Measurements from ENCODE around the gene PRKAG2. TPM values are rescaled to one million over a fixed set of nuclear protein-coding genes. Genes with fewer than 3 reads are reported as not detected.
A peak's percentile ranks its signal among the peaks of the same experiment; 100 is the strongest.

Gene PRKAG2
- total and polyA plus RNA-seq, 4 donors: 36.7 to 46.1 (median 40.0) TPM

DNA sequence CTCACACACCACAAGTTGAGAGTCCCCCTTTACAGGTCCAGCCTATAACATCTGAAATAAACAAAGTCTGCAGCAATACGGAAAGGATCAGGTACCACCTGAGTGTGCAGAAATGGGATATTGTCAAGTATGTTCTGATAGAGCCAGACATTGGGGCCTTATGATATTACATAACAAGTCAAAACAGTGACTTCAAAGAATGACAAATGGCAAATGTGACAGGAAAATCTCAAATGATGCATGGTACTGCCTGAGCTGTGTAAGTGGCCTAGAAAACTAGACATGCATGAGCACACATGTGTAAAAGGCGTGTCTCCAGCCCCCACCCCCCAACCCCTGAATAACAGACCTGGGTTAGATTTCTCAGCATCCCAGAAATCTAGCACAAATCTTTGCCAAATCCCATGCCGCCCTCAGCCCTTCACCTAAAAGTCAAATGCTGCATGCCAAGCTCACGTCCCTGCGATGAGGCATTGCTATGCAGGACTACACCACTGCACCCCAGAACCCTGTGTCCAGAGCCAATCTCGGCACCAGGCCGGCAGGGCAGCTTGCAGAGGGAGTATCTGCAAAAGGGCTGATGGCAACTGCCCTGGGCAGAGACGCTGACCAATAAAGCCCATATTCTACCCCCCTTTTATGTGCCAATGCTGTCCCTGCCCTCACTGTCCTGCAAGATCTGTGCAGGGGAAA lies 58.8 kb downstream of the PRKAG2 start:
- Histone ChIP-seq H3K27ac (ENCODE audit: low read depth, low read length) (no peak overlapping the region), H3K4me1 (ENCODE audit: control insufficient read depth, insufficient read depth, low read length) (peaks cover 48% of the 10 kb centered on the region), H3K36me3 (ENCODE audit: control insufficient read depth, insufficient read depth, low read length) (no peaks in the 10 kb centered on the region), H3K27me3 (ENCODE audit: control insufficient read depth, insufficient read depth, low read length) (peaks cover 5% of the 10 kb centered on the region), H3K4me3 (ENCODE audit: low read depth, low read length) (no peak overlapping the region), H3K9me3 (ENCODE audit: control insufficient read depth, insufficient read depth, low read length) (no peaks in the 10 kb centered on the region)
- whole genome bisulfite sequencing (ENCODE audit: insufficient coverage): 83% methylated on average over 6 of the region's 8 CpGs
- DNase-seq (ENCODE audit: low read depth in 4 of 6, low spot score in 6 of 6): no peak

DNA sequence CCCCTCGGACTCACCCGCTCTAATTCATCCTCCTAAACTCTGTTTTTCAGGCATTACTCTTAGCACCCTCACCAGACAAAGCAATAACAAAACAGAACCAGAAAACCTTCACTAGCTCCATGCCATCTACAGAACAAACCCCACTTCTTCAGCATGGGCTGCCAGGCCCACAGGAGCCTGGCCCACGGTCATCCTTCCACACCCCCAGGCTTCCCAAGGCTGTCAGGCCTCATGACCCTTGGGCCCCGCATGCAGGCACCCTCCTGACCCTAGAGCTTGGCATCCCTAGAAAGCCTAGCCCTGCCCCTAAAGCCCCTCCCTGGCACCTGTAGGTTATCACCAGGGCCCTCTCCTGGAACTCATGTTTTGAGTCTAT lies 59.6 kb downstream of the PRKAG2 start:
- WGBS (ENCODE audit: insufficient coverage): 96% methylated on average over 4 of the region's 4 CpGs
- H3K4me1 ChIP-seq (ENCODE audit: control insufficient read depth, insufficient read depth, low read length): peaks cover 44% of the 10 kb centered on the region
- peaks cover 5% of the 10 kb centered on the region for H3K27me3 ChIP-seq (ENCODE audit: control insufficient read depth, insufficient read depth, low read length)
- H3K9me3 ChIP-seq (ENCODE audit: control insufficient read depth, insufficient read depth, low read length): no peaks in the 10 kb centered on the region
- H3K4me3 ChIP-seq (ENCODE audit: low read depth, low read length): no peak overlapping the region
- H3K36me3 ChIP-seq (ENCODE audit: control insufficient read depth, insufficient read depth, low read length): no peaks in the 10 kb centered on the region
- DNase-seq (ENCODE audit: low read depth in 4 of 6, low spot score in 6 of 6): no peak
- no peak overlapping the region for H3K27ac ChIP-seq (ENCODE audit: low read depth, low read length)

DNA sequence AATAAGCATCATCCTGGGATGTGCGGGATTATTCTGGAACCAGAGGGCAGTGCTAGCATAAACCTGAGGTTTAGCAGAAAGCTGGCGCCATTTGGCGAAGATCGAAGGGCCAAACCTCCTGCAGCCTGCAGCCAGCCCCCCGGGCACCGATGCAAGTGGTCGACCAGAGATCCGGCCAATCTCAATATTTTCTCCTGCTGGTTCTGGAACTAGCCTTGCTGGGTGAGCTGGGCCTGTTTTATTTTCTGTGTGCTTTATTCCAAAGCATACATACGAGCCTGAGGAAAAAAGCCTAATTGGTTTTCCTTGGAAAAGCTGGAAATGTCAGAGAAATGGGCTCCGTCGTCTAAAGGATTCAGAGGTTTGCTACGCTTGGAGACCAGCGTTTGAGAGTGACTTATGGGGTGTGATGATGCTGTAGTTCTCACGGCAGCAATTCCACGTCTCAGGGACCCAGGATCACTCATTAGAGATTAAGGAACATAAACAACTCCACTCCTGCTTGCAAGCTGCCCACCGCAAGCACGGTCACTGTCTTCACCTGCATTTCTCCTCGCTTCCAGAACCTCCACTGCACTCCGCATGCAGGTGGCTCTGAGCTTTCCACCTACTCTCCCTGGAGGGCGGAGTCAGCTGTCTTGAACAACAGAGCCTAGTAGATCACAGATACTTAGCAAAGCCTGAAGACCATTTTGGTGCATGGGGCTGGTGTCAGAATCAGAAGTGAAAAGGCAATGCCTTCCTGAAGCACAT lies 60.2 kb downstream of the PRKAG2 start:
- WGBS (ENCODE audit: insufficient coverage): 86% methylated on average over 14 of the region's 20 CpGs

DNA sequence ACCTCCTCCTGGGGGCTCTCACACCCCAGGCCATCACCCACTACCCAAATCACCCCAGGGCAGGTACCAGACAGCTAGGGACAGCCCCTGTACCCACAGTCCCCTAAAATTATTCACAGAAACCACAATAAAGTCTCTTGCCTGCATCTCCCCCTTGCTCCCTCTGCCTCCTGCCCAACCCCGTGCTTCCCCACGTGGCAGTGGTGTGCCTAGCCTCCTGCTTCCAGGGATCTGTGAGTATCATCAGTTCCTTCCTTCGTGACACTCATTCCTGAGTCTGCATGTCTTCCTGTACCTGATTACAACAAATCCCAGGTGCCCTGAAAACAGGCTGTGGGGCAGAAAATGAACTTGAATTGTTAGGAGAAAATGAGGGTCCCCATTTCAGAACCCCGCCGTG lies 61.5 kb downstream of the PRKAG2 start:
- Histone ChIP-seq H3K36me3 (ENCODE audit: control insufficient read depth, insufficient read depth, low read length) (no peaks in the 10 kb centered on the region), H3K27me3 (ENCODE audit: control insufficient read depth, insufficient read depth, low read length) (peaks cover 5% of the 10 kb centered on the region), H3K4me1 (ENCODE audit: control insufficient read depth, insufficient read depth, low read length) (peaks cover 44% of the 10 kb centered on the region), H3K27ac (ENCODE audit: low read depth, low read length) (no peak overlapping the region), H3K4me3 (ENCODE audit: low read depth, low read length) (no peak overlapping the region), H3K9me3 (ENCODE audit: control insufficient read depth, insufficient read depth, low read length) (no peaks in the 10 kb centered on the region)
- WGBS (ENCODE audit: insufficient coverage): 73% methylated on average over 5 of the region's 5 CpGs
- no peak for DNase-seq (ENCODE audit: low read depth in 4 of 6, low spot score in 6 of 6)

More for the DNA sequence above, 60.2 kb downstream of the PRKAG2 start:
- Histone ChIP-seq H3K4me1 (ENCODE audit: control insufficient read depth, insufficient read depth, low read length) (peaks cover 44% of the 10 kb centered on the region), H3K27me3 (ENCODE audit: control insufficient read depth, insufficient read depth, low read length) (peaks cover 5% of the 10 kb centered on the region), H3K9me3 (ENCODE audit: control insufficient read depth, insufficient read depth, low read length) (no peaks in the 10 kb centered on the region), H3K36me3 (ENCODE audit: control insufficient read depth, insufficient read depth, low read length) (no peaks in the 10 kb centered on the region), H3K4me3 (ENCODE audit: low read depth, low read length) (no peak overlapping the region), H3K27ac (ENCODE audit: low read depth, low read length) (no peak overlapping the region)
- DNase-seq (ENCODE audit: low read depth in 4 of 6, low spot score in 6 of 6): peak in 2 of 6 donors; percentile 10 to 34

DNA sequence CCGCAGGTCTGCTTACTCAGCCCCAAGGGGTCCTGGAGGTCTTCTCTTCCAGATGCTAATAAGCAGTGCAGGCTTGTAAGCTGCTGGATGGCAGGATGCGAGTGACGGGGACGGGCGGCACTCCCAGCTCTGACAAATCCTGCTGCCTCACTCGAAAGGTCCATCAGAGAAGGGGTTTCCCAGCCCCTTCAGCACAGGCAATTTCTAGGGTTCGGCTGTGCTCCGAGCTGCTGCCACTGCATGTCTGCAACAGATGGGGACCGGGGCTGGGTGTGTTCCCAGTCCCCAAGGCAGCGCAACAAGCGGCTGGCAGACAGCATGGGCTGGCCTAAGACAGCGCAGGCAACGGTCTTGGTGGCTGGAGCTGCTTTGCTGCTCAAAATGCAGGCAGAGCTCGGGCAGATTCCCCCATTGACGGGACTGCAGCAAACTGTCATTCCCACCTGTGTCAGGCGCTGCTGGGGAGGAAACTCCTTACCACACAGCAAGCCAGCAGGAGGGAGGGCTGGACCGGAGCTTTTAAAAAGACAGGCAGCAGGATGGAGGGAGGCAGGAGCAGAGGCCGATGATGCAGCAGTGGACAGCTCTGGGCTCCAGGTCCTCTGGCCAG lies 62.4 kb downstream of the PRKAG2 start:
- H3K4me1 ChIP-seq (ENCODE audit: control insufficient read depth, insufficient read depth, low read length): peaks cover 44% of the 10 kb centered on the region
- peak overlapping the region; percentile 4 for H3K4me3 ChIP-seq (ENCODE audit: low read depth, low read length)
- H3K9me3 ChIP-seq (ENCODE audit: control insufficient read depth, insufficient read depth, low read length): no peaks in the 10 kb centered on the region
- peak in 3 of 6 donors; percentile 13 to 91 (median 80) for DNase-seq (ENCODE audit: low read depth in 4 of 6, low spot score in 6 of 6)
- H3K27me3 ChIP-seq (ENCODE audit: control insufficient read depth, insufficient read depth, low read length): peaks cover 5% of the 10 kb centered on the region
- no peaks in the 10 kb centered on the region for H3K36me3 ChIP-seq (ENCODE audit: control insufficient read depth, insufficient read depth, low read length)
- WGBS (ENCODE audit: insufficient coverage): 23% methylated on average over 16 of the region's 18 CpGs
- peak overlapping the region; percentile 43 for H3K27ac ChIP-seq (ENCODE audit: low read depth, low read length)

DNA sequence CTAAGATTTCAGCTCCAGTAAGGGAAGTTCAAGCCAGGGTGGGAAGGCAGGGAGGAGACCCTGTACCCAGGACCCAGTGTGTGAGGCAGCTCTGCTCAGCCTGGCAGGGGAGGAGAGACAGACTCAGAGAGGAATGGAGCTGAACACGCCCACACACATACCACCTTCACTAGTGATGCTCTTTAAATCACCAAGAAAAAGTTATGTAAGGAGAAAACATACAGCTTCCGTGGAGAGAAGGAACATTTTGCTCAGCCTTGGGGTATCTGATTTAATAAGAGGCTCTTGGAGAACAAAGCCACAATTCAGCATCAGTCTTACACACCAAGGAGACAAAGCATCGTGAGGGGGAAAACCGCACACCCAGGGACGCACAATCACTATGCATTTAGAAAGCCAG lies 62.9 kb downstream of the PRKAG2 start:
- Histone ChIP-seq H3K27ac (ENCODE audit: low read depth, low read length) (peak overlapping the region; percentile 43), H3K4me1 (ENCODE audit: control insufficient read depth, insufficient read depth, low read length) (peaks cover 44% of the 10 kb centered on the region), H3K36me3 (ENCODE audit: control insufficient read depth, insufficient read depth, low read length) (no peaks in the 10 kb centered on the region), H3K4me3 (ENCODE audit: low read depth, low read length) (peak overlapping the region; percentile 4), H3K27me3 (ENCODE audit: control insufficient read depth, insufficient read depth, low read length) (peaks cover 5% of the 10 kb centered on the region), H3K9me3 (ENCODE audit: control insufficient read depth, insufficient read depth, low read length) (no peaks in the 10 kb centered on the region)
- WGBS (ENCODE audit: insufficient coverage): 29% methylated on average over 3 of the region's 5 CpGs
- peak in 1 of 6 donors; percentile 42 for DNase-seq (ENCODE audit: low read depth in 4 of 6, low spot score in 6 of 6)

DNA sequence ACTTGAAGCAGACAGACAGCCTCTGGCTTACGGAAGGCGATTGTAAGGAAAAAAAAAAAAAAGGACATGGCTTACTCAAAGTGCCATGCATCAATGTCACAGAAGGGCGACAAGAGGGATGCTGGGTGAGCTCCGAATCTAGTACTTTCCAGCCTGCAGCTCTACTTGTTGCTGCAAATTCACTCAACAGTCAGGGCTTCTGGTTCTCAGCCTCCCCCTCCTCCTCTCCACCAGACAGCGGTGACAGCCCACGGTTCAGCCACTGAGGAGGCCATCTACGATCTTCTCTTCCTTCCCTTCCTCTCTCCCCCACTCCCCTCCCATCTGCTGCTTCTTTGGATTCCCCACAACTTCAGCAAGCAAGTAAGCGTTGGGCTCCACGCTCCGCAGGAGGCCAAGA lies 63.5 kb downstream of the PRKAG2 start:
- peak in 1 of 6 donors; percentile 19 for DNase-seq (ENCODE audit: low read depth in 4 of 6, low spot score in 6 of 6)
- peaks cover 5% of the 10 kb centered on the region for H3K27me3 ChIP-seq (ENCODE audit: control insufficient read depth, insufficient read depth, low read length)
- H3K4me3 ChIP-seq (ENCODE audit: low read depth, low read length): no peak overlapping the region
- H3K4me1 ChIP-seq (ENCODE audit: control insufficient read depth, insufficient read depth, low read length): peaks cover 44% of the 10 kb centered on the region
- H3K27ac ChIP-seq (ENCODE audit: low read depth, low read length): peak overlapping the region; percentile 22
- H3K36me3 ChIP-seq (ENCODE audit: control insufficient read depth, insufficient read depth, low read length): peaks cover 3% of the 10 kb centered on the region
- H3K9me3 ChIP-seq (ENCODE audit: control insufficient read depth, insufficient read depth, low read length): no peaks in the 10 kb centered on the region
- 53% methylated on average over 4 of the region's 10 CpGs for WGBS (ENCODE audit: insufficient coverage)

DNA sequence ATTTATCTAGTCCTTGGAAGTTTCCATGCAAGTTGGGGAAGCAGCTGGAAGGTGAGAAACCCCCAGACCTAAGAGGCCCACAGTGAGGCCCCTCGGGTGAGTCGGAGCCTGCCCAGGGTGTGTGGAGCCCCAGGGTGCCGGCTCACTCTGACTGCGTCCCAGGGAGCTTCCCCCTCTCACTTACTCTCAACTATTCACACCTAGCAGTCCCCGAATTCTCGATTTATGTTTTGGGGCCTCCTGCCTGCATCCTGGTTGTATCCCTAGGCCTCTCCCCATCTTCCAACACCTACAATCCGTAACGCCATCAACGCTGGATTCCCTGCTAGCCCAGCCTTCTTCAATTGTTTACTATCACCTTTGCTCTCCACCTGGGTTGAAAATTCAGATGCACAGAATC lies 63.9 kb downstream of the PRKAG2 start:
- Histone ChIP-seq H3K9me3 (ENCODE audit: control insufficient read depth, insufficient read depth, low read length) (no peaks in the 10 kb centered on the region), H3K4me1 (ENCODE audit: control insufficient read depth, insufficient read depth, low read length) (peaks cover 45% of the 10 kb centered on the region), H3K4me3 (ENCODE audit: low read depth, low read length) (no peak overlapping the region), H3K27me3 (ENCODE audit: control insufficient read depth, insufficient read depth, low read length) (peaks cover 5% of the 10 kb centered on the region), H3K36me3 (ENCODE audit: control insufficient read depth, insufficient read depth, low read length) (peaks cover 3% of the 10 kb centered on the region), H3K27ac (ENCODE audit: low read depth, low read length) (no peak overlapping the region)
- DNase-seq (ENCODE audit: low read depth in 4 of 6, low spot score in 6 of 6): no peak
- WGBS (ENCODE audit: insufficient coverage): 70% methylated on average over 9 of the region's 9 CpGs

DNA sequence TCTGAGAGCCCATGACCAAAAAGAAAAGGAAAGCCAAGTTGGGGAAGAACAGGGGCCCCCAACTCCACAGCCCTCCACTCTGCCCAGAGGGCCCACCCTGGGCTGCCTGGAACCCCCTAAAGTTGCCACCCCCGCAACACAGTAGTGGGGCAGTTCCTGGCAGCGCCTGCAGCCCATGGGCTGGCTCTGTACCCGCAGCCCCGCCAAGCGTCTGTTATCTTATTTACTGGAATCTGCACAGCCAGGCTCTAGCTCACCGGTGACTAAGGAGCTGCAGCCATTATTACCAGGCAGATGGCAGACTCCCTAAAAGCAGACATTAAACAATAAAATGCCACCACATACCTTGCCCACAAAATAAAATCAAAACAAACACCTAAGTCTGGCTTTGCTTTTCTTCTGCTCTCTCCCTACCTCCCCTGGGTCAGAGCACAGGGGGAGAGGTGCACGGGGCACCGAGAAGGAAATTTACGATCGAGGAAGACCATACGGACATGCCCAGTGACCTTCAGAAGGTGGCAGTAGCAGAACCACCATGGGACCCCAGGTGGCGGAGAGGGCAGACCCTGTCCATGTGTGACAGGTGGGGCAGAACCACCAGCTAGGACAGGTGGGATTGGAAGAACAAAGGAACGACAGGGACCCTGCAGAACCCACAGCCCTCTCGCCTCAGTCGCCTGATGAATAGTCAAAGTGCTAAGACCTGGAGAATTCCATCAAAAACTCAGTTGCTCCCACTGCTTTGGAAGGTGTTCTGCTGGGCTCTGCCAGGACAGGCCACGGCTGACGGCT lies 66.3 kb downstream of the PRKAG2 start:
- no peak overlapping the region for H3K27ac ChIP-seq (ENCODE audit: low read depth, low read length)
- DNase-seq (ENCODE audit: low read depth in 4 of 6, low spot score in 6 of 6): peak in 1 of 6 donors; percentile 35
- no peak overlapping the region for H3K4me3 ChIP-seq (ENCODE audit: low read depth, low read length)
- peaks cover 37% of the 10 kb centered on the region for H3K4me1 ChIP-seq (ENCODE audit: control insufficient read depth, insufficient read depth, low read length)
- WGBS (ENCODE audit: insufficient coverage): 76% methylated on average over 16 of the region's 17 CpGs
- H3K27me3 ChIP-seq (ENCODE audit: control insufficient read depth, insufficient read depth, low read length): peaks cover 5% of the 10 kb centered on the region
- peaks cover 3% of the 10 kb centered on the region for H3K36me3 ChIP-seq (ENCODE audit: control insufficient read depth, insufficient read depth, low read length)
- H3K9me3 ChIP-seq (ENCODE audit: control insufficient read depth, insufficient read depth, low read length): no peaks in the 10 kb centered on the region
